Neutrophil (primary cell): ENCODE data around the gene LRFN2.

Experiments
- H3K27ac ChIP-seq: fragments of 200-600 bp; sonication (generic); 2 replicates; pipeline ENCODE4 v1.5.1; 2016; ENCODE audit warnings: mild to moderate bottlenecking, moderate library complexity
- H3K27me3 ChIP-seq: fragments of 200-600 bp; sonication (generic); 2 replicates; pipeline ENCODE4 v1.6.0; 2016; ENCODE audit warnings: mild to moderate bottlenecking
- H3K36me3 ChIP-seq: fragments of 200-600 bp; sonication (generic); 2 replicates; pipeline ENCODE4 v1.5.1; 2017
- H3K4me1 ChIP-seq, 2 experiments: fragments of 200-600 bp in 1 of 2; sonication (generic) in 1 of 2; 1 replicate in 1 of 2; 2 replicates in 1 of 2; pipeline versions ENCODE4 v1.5.1 to v1.6.1; 2013 to 2016; ENCODE audit warnings: low read depth in 1 of 2, low read length in 1 of 2, mild to moderate bottlenecking in 1 of 2, moderate library complexity in 1 of 2; ENCODE audit not compliant: control insufficient read depth in 1 of 2, insufficient read depth in 1 of 2
- H3K4me3 ChIP-seq, 2 experiments: fragments of 200-600 bp in 1 of 2; sonication (generic) in 1 of 2; 1 replicate in 1 of 2; 2 replicates in 1 of 2; pipeline ENCODE4 v1.5.1; 2013 to 2016; ENCODE audit warnings: low read depth in 1 of 2, low read length in 1 of 2, mild to moderate bottlenecking in 1 of 2, moderate library complexity in 1 of 2
- H3K9me3 ChIP-seq: fragments of 200-600 bp; sonication (generic); 2 replicates; pipeline ENCODE4 v1.5.1; 2016
- CTCF ChIP-seq: fragments of 200-600 bp; sonication (generic); IDR thresholded peaks from 2 replicates; pipeline ENCODE4 v1.5.1; 2016; ENCODE audit warnings: antibody characterized with exemption

Gene LRFN2

GRCh38 chr6:40419946-40420728, 167.0 kb downstream of the LRFN2 start:
- Histone ChIP-seq H3K27me3 (no peaks in the 10 kb centered on the region), H3K4me3 (no peak overlapping the region), H3K36me3 (no peaks in the 10 kb centered on the region), H3K4me1 (no peaks in the 10 kb centered on the region), H3K9me3 (no peaks in the 10 kb centered on the region), H3K27ac (no peak overlapping the region)
- no peak for TF ChIP-seq CTCF

GRCh38 chr6:40419377-40419776, 167.8 kb downstream of the LRFN2 start:
- H3K9me3 ChIP-seq, result no peaks in the 10 kb centered on the region
- no peak overlapping the region for H3K27ac ChIP-seq
- no peak overlapping the region for H3K4me3 ChIP-seq
- no peaks in the 10 kb centered on the region for H3K36me3 ChIP-seq
- H3K4me1 ChIP-seq, result no peaks in the 10 kb centered on the region
- TF ChIP-seq CTCF, result no peak
- H3K27me3 ChIP-seq, result no peaks in the 10 kb centered on the region

- H3K27me3 ChIP-seq, result no peaks in the 10 kb centered on the region
- no peak for TF ChIP-seq CTCF
- H3K4me1 ChIP-seq, result no peaks in the 10 kb centered on the region
- no peaks in the 10 kb centered on the region for H3K36me3 ChIP-seq
- H3K27ac ChIP-seq, result no peak overlapping the region
- H3K4me3 ChIP-seq, result no peak overlapping the region
- H3K9me3 ChIP-seq, result no peaks in the 10 kb centered on the region
These were observed 170.1 kb downstream of the LRFN2 start for GRCh38 chr6:40417031-40417430.

GRCh38 chr6:40414617-40415016, 172.5 kb downstream of the LRFN2 start:
- Histone ChIP-seq H3K36me3 (no peaks in the 10 kb centered on the region), H3K9me3 (no peaks in the 10 kb centered on the region), H3K27ac (no peak overlapping the region), H3K4me1 (no peaks in the 10 kb centered on the region), H3K4me3 (no peak overlapping the region), H3K27me3 (no peaks in the 10 kb centered on the region)
- no peak for TF ChIP-seq CTCF

GRCh38 chr6:40413239-40413638, 173.9 kb downstream of the LRFN2 start:
- no peaks in the 10 kb centered on the region for H3K36me3 ChIP-seq
- H3K27ac ChIP-seq, result no peak overlapping the region
- H3K4me3 ChIP-seq, result no peak overlapping the region
- no peaks in the 10 kb centered on the region for H3K4me1 ChIP-seq
- TF ChIP-seq CTCF, result no peak
- no peaks in the 10 kb centered on the region for H3K9me3 ChIP-seq
- no peaks in the 10 kb centered on the region for H3K27me3 ChIP-seq
